HEK293 (cell line): ENCODE measurements around the gene EPAS1.

ENCODE experiments used
- ZNF23 ChIP-seq: fragments of 450-650 bp; formaldehyde crosslinking; IDR thresholded peaks from 2 replicates; pipeline ENCODE4 v1.5.1; 2016; ENCODE audit warnings: missing biosample characterization, missing genetic modification characterization, borderline replicate concordance
- ZNF292 ChIP-seq: fragments of 450-650 bp; formaldehyde crosslinking; IDR thresholded peaks from 2 replicates; pipeline ENCODE4 v1.5.1; 2016; ENCODE audit warnings: low read depth, missing biosample characterization, missing genetic modification characterization, borderline replicate concordance
- ZNF830 ChIP-seq: fragments of 450-650 bp; IDR thresholded peaks from 2 replicates; pipeline ENCODE4 v1.5.0; 2018; ENCODE audit warnings: missing biosample characterization, missing genetic modification characterization, low read depth, mild to moderate bottlenecking, moderate library complexity
- ZSCAN30 ChIP-seq: fragments of 450-650 bp; IDR thresholded peaks from 2 replicates; pipeline ENCODE4 v1.5.1; 2018; ENCODE audit warnings: missing biosample characterization, mild to moderate bottlenecking, missing genetic modification characterization, moderate library complexity
- TF ChIP-seq, protein P1 (sequence below): fragments of 450-650 bp; formaldehyde crosslinking; IDR thresholded peaks from 2 replicates; pipeline ENCODE4 v1.5.1; 2016; ENCODE audit warnings: missing biosample characterization, missing genetic modification characterization
- TF ChIP-seq, protein P2 (sequence below): fragments of 450-650 bp; formaldehyde crosslinking; IDR thresholded peaks from 2 replicates; pipeline ENCODE4 v1.5.1; 2016; ENCODE audit warnings: missing biosample characterization, missing genetic modification characterization
- TF ChIP-seq, protein P3 (sequence below): fragments of 450-650 bp; formaldehyde crosslinking; IDR thresholded peaks from 2 replicates; pipeline ENCODE4 v1.5.1; 2016; ENCODE audit warnings: missing biosample characterization, missing genetic modification characterization, low read depth

DNA sequence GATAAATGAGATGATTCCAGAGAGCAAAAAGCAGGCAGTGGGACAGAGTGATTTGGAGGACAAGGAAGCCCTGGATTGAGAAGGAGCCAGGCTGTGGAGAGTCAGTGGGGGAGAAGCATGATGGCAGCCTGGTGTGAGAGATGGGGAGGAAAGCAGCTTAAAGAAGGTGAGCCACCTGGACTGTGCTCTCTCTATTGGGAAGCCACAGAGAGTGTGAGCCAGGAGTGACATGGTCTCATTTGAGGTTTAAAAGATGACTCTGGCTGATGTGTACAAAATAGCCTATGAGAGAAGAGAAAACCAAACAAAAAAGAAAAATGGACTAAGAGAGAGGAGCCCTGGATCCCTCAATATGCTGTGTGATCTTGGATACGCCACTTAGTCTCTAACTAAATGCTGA, 12.9 kb upstream of the EPAS1 start:
- TF ChIP-seq, protein P1, sequence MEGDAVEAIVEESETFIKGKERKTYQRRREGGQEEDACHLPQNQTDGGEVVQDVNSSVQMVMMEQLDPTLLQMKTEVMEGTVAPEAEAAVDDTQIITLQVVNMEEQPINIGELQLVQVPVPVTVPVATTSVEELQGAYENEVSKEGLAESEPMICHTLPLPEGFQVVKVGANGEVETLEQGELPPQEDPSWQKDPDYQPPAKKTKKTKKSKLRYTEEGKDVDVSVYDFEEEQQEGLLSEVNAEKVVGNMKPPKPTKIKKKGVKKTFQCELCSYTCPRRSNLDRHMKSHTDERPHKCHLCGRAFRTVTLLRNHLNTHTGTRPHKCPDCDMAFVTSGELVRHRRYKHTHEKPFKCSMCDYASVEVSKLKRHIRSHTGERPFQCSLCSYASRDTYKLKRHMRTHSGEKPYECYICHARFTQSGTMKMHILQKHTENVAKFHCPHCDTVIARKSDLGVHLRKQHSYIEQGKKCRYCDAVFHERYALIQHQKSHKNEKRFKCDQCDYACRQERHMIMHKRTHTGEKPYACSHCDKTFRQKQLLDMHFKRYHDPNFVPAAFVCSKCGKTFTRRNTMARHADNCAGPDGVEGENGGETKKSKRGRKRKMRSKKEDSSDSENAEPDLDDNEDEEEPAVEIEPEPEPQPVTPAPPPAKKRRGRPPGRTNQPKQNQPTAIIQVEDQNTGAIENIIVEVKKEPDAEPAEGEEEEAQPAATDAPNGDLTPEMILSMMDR, result no peak
- no peak for TF ChIP-seq ZSCAN30
- no peak for TF ChIP-seq ZNF292 (tag by site-specific recombination)
- TF ChIP-seq ZNF830 (tag by site-specific recombination), result no peak
- TF ChIP-seq, protein P2, sequence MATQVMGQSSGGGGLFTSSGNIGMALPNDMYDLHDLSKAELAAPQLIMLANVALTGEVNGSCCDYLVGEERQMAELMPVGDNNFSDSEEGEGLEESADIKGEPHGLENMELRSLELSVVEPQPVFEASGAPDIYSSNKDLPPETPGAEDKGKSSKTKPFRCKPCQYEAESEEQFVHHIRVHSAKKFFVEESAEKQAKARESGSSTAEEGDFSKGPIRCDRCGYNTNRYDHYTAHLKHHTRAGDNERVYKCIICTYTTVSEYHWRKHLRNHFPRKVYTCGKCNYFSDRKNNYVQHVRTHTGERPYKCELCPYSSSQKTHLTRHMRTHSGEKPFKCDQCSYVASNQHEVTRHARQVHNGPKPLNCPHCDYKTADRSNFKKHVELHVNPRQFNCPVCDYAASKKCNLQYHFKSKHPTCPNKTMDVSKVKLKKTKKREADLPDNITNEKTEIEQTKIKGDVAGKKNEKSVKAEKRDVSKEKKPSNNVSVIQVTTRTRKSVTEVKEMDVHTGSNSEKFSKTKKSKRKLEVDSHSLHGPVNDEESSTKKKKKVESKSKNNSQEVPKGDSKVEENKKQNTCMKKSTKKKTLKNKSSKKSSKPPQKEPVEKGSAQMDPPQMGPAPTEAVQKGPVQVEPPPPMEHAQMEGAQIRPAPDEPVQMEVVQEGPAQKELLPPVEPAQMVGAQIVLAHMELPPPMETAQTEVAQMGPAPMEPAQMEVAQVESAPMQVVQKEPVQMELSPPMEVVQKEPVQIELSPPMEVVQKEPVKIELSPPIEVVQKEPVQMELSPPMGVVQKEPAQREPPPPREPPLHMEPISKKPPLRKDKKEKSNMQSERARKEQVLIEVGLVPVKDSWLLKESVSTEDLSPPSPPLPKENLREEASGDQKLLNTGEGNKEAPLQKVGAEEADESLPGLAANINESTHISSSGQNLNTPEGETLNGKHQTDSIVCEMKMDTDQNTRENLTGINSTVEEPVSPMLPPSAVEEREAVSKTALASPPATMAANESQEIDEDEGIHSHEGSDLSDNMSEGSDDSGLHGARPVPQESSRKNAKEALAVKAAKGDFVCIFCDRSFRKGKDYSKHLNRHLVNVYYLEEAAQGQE (tag by site-specific recombination), result no peak
- TF ChIP-seq ZNF23 (tag by site-specific recombination), result no peak
- TF ChIP-seq, protein P3, sequence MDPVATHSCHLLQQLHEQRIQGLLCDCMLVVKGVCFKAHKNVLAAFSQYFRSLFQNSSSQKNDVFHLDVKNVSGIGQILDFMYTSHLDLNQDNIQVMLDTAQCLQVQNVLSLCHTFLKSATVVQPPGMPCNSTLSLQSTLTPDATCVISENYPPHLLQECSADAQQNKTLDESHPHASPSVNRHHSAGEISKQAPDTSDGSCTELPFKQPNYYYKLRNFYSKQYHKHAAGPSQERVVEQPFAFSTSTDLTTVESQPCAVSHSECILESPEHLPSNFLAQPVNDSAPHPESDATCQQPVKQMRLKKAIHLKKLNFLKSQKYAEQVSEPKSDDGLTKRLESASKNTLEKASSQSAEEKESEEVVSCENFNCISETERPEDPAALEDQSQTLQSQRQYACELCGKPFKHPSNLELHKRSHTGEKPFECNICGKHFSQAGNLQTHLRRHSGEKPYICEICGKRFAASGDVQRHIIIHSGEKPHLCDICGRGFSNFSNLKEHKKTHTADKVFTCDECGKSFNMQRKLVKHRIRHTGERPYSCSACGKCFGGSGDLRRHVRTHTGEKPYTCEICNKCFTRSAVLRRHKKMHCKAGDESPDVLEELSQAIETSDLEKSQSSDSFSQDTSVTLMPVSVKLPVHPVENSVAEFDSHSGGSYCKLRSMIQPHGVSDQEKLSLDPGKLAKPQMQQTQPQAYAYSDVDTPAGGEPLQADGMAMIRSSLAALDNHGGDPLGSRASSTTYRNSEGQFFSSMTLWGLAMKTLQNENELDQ, result no peak
